HUES48 (cell line): ENCODE results near the gene ELF2.
"Not testable (repeated sequence)": the region's sequence is repeated elsewhere in the genome, so short reads cannot be mapped to it uniquely, and the experiment has no call there.

ENCODE experiments used
- H3K27ac ChIP-seq: one replicate; pipeline ENCODE4 v1.7.0; 2013; ENCODE audit warnings: low read depth, low read length, inconsistent platforms
- H3K27me3 ChIP-seq: 2 replicates; pipeline ENCODE4 v1.6.1; 2013; ENCODE audit warnings: mild to moderate bottlenecking, low read length; ENCODE audit not compliant: control insufficient read depth, insufficient read depth
- H3K36me3 ChIP-seq: 2 replicates; pipeline ENCODE4 v1.6.1; 2013; ENCODE audit warnings: low read length; ENCODE audit not compliant: control insufficient read depth, insufficient read depth
- H3K4me1 ChIP-seq: 2 replicates; pipeline ENCODE4 v1.6.1; 2013; ENCODE audit warnings: mild to moderate bottlenecking, low read length; ENCODE audit not compliant: control insufficient read depth, insufficient read depth
- H3K4me3 ChIP-seq: 2 replicates; pipeline ENCODE4 v1.5.1; 2013; ENCODE audit warnings: mild to moderate bottlenecking, low read depth, low read length
- H3K9ac ChIP-seq: 2 replicates; pipeline ENCODE4 v1.6.1; 2013; ENCODE audit warnings: mild to moderate bottlenecking, low read depth, low read length, moderate library complexity
- H3K9me3 ChIP-seq: 2 replicates; pipeline ENCODE4 v1.6.1; 2013; ENCODE audit warnings: low read length; ENCODE audit not compliant: control insufficient read depth, insufficient read depth

Gene ELF2

DNA sequence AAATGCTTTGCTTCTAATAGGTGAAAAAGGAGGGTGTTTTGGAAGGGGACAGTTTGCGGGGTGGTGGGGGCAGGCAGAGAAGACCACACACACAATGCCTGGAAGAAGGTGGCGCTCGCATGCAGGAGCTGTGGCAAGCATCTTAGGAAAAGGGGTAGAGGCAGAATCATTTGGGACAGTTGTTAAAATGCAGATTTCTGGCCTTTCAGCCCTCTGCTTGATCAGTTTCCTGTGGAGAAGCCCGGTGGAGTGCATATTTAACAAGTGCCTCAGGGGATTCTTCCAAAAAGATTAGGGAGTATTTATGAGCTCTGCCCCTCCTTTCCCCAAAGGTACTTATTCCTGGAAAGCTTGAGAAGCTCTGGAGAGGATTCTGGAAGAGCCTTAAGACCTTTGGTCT, 156.6 kb downstream of the ELF2 start:
- H3K4me1 ChIP-seq, result peaks cover 49% of the 10 kb centered on the region
- peaks cover 9% of the 10 kb centered on the region; the same call in 1 of the 2 replicates for H3K36me3 ChIP-seq
- no peak overlapping the region for H3K9ac ChIP-seq
- H3K27me3 ChIP-seq, result no peaks in the 10 kb centered on the region
- H3K27ac ChIP-seq, result peak overlapping the region; percentile 81
- H3K9me3 ChIP-seq, result no peaks in the 10 kb centered on the region
- H3K4me3 ChIP-seq, result peak overlapping the region; percentile 34

DNA sequence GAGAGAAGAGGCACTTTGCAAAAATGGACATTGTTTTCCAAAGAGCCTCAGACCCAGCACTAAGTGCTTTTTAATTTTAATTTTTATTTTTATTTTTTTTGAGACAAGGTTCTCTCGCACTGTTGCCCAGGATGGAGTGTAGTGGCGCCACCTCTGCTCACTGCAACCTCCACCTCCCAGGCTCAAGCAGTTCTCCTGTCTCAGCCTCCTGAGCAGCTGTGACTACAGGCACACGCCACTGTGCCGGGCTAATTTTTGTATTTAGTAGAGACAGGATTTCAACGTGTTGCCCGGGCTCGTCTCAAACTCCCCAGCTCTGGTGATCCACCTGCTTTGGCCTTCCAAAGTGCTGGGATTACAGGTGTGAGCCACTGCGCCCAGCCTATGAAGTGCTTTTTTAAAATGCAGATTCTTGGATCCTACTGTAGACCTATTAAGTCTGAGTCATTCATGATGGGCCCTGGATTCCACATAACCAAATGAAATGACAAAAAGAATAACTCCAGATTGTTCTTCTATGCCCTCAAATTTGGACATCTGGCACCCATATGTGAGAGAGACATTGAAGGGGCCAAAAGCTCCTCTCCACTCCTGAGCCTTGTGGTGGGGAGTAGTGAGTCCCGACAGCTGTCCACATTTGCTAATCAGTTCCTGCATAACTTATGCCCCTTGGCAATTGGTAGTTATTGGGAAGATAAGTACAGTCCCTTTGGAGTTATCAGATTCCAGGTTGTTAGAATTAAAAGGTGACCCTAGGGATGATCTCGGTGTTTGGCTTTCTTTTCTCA, 157.9 kb downstream of the ELF2 start:
- H3K27me3 ChIP-seq, result no peaks in the 10 kb centered on the region
- peaks cover 52% of the 10 kb centered on the region for H3K4me1 ChIP-seq
- peak overlapping the region; percentile 45 for H3K4me3 ChIP-seq
- H3K36me3 ChIP-seq, result peaks cover 9% of the 10 kb centered on the region; the same call in 1 of the 2 replicates
- peak overlapping the region; percentile 81 for H3K27ac ChIP-seq
- H3K9me3 ChIP-seq, result no peaks in the 10 kb centered on the region
- H3K9ac ChIP-seq, result no peak overlapping the region

DNA sequence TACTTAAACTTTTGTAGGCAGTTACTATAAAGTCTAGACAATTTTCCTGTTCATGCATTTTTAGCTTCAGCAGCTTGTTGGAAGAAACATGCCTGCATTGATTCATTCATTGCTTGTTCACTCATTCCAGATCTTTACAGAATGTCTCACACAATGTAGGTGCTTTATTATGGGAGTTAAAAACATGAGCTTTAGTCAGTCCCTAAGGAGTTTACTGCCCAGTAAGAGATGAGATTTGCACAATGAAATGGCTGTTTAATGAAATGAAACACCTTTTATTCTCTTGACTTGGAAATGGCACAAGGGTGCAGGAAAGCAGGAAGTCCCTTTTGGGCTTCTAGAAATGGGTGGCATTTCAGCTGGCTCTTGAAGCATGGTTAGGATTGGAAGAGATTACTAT, 158.5 kb downstream of the ELF2 start:
- no peaks in the 10 kb centered on the region for H3K27me3 ChIP-seq
- no peak overlapping the region for H3K9ac ChIP-seq
- H3K4me1 ChIP-seq, result peaks cover 57% of the 10 kb centered on the region
- H3K27ac ChIP-seq, result peak overlapping the region; percentile 6
- H3K36me3 ChIP-seq, result peaks cover 9% of the 10 kb centered on the region; the same call in 1 of the 2 replicates
- peak overlapping the region; percentile 45 for H3K4me3 ChIP-seq
- H3K9me3 ChIP-seq, result no peaks in the 10 kb centered on the region

DNA sequence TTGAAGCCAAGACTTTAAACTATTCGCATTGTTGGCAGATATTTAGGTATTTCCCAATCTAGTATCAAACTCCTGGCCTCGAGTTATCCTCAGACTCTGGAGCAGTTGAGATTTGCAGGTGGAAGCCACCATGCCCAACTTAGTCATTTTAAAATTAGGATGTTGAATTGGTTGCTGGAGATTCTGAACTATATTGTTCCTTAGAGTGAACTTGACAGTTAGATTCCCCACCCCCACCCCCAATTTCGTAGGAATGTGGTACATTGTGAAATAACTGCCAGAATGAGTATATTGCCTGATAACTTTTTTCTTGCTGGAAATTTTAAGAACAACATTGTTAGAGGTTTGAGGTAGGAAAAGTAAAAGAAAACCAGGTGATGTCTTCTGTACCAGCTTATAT, 159.2 kb downstream of the ELF2 start:
- Histone ChIP-seq H3K27ac (no peak overlapping the region), H3K27me3 (no peaks in the 10 kb centered on the region), H3K4me3 (peak overlapping the region; percentile 45), H3K9ac (no peak overlapping the region), H3K4me1 (peaks cover 54% of the 10 kb centered on the region), H3K9me3 (no peaks in the 10 kb centered on the region), H3K36me3 (peaks cover 9% of the 10 kb centered on the region; the same call in 1 of the 2 replicates)

DNA sequence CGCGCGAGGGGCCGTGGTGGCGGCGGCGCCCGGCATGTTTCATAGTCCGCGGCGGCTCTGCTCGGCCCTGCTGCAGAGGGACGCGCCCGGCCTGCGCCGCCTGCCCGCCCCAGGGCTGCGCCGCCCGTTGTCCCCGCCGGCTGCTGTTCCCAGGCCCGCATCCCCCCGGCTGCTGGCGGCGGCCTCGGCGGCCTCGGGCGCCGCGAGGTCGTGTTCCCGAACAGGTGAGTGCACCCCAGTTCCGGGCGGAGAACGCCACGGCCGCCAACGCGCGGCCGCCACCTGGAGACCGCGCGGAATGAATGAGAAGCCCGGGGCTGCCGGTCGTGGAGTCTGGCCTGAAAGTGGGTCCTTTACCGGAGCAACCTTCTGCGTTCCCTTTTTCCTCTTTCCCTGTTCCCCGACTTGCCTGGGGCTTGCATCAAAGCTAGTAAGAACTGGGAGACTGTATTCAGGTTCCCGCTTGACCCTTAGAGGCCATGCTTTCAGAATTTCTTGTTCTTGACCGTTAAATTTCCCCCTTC, 161.0 kb downstream of the ELF2 start:
- Histone ChIP-seq H3K36me3 (peaks cover 5% of the 10 kb centered on the region; the same call in 1 of the 2 replicates), H3K9me3 (no peaks in the 10 kb centered on the region), H3K27ac (peak overlapping the region; percentile 94), H3K4me3 (peak overlapping the region; percentile 88), H3K9ac (peak overlapping the region; percentile 97), H3K27me3 (no peaks in the 10 kb centered on the region), H3K4me1 (peaks cover 50% of the 10 kb centered on the region)

DNA sequence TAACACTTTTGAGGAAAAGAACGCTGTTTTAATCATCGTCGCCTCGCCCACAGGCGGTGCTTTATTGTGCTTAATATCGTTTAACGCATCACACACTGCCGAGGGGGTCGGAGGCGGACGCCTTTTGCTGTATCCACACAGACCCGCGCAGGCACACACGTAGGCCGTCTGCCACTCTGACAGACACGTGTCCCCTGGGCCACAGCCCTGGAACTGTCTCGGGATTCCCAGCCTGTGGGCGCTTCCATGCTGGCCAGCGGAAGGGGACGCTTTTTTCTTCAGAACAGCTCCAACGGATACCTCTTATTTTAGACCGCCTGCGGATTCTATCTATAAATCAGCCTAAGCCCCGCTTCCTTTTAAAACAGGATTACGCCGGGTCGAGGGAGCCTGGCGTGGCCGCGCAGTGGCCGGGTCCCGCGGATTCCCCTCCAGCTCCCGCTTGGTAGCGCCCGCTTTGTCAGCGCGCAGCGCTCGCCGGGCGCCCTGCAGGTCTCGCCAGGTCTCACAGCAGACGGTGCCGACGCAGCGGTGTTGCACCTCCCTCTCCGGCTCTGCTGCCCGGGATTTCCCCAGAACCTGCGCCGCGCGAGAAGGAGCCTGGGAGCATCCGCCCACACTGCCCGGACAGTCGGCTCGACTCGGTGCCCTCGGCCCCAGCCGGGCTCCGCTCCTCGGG, 161.6 kb downstream of the ELF2 start, which contains the start of gene NOCT:
Gene NOCT, plus strand, starts transcription at position 513 of the 679 bp plus-strand sequence. CDS start 201 bp downstream, outside the sequence.
- H3K27ac ChIP-seq, result peak within 1 kb of the TSS; percentile 94
- H3K36me3 ChIP-seq, result peaks cover 5% of the 10 kb centered on the region; the same call in 1 of the 2 replicates
- H3K9ac ChIP-seq, result peak within 1 kb of the TSS; percentile 97
- H3K4me3 ChIP-seq, result peak within 1 kb of the TSS; percentile 88
- H3K27me3 ChIP-seq, result no peaks in the 10 kb centered on the region
- no peaks in the 10 kb centered on the region for H3K9me3 ChIP-seq
- H3K4me1 ChIP-seq, result peaks cover 44% of the 10 kb centered on the region

DNA sequence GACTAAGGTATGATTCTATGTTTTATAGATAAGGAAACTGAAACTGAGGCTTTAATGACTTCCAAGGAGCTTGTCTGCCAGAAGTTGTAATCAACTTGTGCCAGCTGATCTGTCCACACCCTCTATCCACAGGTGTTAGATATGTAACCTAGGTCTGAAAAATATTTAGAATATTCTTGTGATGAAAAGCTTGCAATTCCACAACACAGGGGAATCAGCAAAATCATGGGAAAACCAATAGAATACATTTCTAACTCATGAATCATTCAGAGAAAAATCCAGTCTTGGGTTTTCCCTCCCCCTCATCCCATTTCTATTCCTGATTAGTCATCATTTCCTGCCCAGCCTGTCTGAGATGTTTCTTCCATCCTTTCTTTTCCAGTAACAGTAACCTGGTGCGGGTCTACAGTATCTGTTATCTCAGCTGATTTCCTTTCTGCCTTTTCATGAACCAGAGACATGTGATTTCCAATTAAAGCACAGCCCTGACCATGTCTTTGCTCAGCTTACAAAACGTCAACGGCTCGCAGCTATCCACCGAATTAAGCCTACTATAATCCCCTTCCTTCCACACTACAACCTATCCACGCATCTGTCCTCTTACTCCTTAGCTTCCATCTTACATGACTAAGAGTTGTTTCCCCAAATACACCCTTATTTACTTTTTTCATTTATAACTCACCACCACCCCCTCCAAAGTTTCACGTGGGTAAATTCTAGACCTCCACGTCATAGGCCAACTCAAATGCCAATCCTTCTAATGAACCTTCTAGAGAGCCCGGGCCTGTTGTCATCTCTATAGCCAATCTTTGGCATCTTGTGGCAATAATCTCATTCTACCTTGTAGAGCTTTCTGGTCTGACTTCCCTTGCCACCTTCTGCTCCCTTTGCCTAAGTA, 162.4 kb downstream of the ELF2 start:
- peak overlapping the region; percentile 88 for H3K4me3 ChIP-seq
- peak overlapping the region; percentile 94 for H3K27ac ChIP-seq
- H3K9ac ChIP-seq, result peak overlapping the region; percentile 97
- peaks cover 36% of the 10 kb centered on the region for H3K4me1 ChIP-seq
- H3K27me3 ChIP-seq, result no peaks in the 10 kb centered on the region
- peaks cover 5% of the 10 kb centered on the region; the same call in 1 of the 2 replicates for H3K36me3 ChIP-seq
- H3K9me3 ChIP-seq, result no peaks in the 10 kb centered on the region

DNA sequence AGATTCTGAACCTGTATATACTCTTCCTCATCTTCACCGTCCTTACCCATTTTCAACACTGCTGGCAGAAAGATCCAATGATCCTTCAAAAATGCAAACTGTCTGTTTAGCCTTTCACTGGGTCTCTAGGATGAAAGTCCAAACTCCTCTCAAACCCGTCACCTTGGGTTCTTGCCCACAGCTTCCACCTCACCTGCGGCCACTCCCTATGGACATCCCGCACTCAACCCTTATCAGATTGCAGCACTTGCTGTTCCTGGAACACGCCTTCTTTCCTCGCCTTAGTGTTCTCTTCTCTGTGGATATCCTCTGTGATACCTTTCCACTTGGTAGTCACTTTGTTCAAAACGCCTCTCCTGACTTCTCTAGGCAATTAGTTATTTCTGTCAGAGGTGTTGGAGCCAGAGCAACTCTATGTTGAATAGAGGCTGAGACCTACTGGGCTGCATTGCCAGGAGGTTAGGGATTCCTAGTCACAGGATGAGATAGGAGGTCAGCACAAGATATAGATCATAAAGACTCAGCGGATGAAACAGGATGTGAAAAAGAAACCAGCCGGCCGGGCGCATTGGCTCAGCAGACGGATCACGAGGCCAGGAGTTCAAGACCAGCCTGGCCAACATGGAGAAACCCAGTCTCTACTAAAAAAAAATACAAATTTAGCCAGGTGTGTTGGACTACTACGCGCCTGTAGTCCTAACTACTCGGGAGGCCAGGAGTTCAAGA, 165.6 kb downstream of the ELF2 start:
- peaks cover 19% of the 10 kb centered on the region for H3K4me1 ChIP-seq

DNA sequence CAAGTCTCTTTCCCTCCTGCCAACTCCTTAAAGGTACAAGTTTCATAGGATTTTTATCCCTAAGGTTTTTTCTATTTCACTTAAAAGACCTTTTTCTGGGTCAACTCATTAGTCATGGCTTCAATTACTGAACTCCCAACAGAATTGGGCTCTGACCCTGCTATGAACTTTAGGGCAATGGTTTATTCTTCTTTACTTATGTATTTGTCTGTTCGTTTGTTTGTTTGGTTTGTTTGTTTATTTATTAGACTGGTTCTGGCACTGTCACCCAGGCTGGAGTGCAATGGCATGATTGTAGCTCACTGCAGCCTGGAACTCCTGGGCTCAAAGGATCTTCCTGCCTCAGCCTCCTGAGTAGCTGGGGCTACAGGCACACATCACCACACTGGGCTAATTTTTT, 167.3 kb downstream of the ELF2 start:
- Histone ChIP-seq H3K9ac (no peak overlapping the region), H3K4me3 (no peak overlapping the region), H3K9me3 (peaks cover 7% of the 10 kb centered on the region), H3K4me1 (peaks cover 14% of the 10 kb centered on the region), H3K27ac (no peak overlapping the region), H3K27me3 (no peaks in the 10 kb centered on the region), H3K36me3 (no peaks in the 10 kb centered on the region)

More for the DNA sequence above, 165.6 kb downstream of the ELF2 start:
- no peak overlapping the region for H3K9ac ChIP-seq
- H3K4me3 ChIP-seq, result no peak overlapping the region
- H3K36me3 ChIP-seq, result no peaks in the 10 kb centered on the region
- H3K27me3 ChIP-seq, result no peaks in the 10 kb centered on the region
- peaks cover 7% of the 10 kb centered on the region for H3K9me3 ChIP-seq
- H3K27ac ChIP-seq, result no peak overlapping the region

DNA sequence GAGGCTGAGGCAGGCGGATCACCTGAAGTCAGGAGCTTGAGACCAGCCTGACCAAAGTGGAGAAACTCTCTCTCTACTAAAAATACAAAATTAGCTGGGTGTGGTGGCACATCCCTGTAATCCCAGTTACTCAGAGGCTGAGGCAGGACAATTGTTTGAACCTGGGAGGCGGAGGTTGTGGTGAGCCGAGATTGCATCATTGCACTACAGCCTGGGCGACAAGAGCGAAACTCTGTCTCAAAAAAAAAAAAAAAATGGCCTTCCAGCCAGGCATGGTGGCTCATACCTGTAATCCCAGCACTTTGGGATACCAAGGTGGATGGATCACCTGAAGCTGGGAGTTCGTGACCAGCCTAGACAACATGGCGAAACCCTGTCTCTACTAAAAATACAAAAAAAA, 168.7 kb downstream of the ELF2 start:
- H3K4me1 ChIP-seq, H3K27ac ChIP-seq, H3K4me3 ChIP-seq, H3K27me3 ChIP-seq, H3K9me3 ChIP-seq, H3K9ac ChIP-seq, H3K36me3 ChIP-seq: not testable (repeated sequence)
